NCI-H187 treated with DMSO at 0.1 percent for 48 hours (cell line): ENCODE data around the gene TEX10.
"Not testable (repeated sequence)": the region's sequence is repeated elsewhere in the genome, so short reads cannot be mapped to it uniquely, and the experiment has no call there.

Experiments
- DNase-seq: peaks from one replicate; lab custom pipeline; 2025; lab: John Stamatoyannopoulos, UW

TEX10 gene

DNA sequence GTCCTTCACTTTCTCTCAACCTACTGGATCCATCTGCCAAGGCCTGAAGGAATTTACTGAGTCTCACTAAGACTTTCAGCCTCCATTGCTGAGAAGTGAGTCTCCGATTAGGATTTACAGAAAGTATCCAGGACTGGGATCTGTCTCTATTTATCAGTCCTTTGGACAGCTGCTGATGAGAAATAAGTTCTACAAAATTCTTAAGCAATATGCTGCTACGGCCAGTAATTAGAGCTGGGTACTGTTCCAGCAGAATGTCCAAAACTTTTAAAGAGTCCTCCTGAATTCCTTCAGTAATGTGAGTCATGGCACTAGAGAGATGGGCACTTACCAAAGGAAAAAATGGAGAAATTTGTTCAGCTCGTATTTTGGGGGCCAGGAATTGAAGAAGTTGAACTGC is 5.9 kb downstream of the TEX10 start:
- no peak for DNase-seq

DNA sequence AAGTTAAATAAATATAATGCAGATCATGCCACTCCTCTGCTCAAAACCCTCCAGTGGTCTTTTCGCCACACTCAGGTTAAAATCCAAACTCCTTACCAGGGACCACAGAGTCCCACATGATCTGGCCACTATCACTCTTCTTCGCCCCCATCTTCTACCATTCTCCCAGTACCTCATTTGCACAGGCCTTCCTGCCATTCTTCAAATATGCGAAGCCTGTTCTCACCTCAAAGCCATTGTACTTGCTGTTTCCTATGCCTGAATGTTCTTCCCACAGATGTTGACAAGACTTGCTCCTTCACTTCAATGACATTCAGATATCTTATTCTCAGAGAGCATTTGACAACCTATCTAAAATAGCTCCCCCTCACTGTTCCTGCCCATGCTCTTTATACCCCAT is 10.9 kb downstream of the TEX10 start:
- no peak for DNase-seq

DNA sequence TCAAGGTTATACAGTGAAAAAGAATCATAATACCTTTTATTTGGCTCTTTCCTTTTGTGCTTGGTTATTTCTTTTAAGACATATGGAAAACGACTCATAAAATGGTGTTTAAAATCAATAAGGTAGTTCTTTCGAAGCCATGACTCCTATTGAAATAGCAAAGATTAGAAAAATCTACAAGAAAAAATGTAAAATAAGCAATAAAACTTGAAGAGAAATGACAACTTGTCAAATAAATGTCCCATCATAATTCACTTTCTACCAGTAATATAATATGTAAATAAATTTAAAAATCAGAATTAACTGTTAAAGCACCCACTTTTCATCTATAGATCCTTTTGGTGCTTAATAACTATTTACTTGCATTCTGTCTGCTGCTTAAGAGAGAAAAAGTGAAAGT is 12.5 kb downstream of the TEX10 start:
- DNase-seq = no peak

DNA sequence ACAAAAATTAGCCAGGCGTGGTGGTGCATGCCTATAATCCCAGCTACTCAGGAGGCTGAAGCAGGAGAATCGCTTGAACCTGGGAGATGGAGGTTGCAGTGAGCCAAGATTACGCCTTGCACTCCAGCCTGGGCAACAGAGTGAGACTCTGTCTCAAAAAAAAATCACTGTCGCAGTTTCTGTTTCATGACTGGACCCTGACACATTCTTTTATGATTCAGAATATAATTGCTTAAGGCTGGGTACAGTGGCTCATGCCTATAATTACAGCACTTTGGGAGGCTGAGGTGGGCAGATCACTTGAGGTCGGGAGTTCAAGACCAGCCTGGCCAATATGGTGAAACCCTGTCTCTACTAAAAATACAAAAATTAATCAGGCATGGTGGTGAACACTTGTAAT is 14.0 kb downstream of the TEX10 start:
- DNase-seq = not testable (repeated sequence)

DNA sequence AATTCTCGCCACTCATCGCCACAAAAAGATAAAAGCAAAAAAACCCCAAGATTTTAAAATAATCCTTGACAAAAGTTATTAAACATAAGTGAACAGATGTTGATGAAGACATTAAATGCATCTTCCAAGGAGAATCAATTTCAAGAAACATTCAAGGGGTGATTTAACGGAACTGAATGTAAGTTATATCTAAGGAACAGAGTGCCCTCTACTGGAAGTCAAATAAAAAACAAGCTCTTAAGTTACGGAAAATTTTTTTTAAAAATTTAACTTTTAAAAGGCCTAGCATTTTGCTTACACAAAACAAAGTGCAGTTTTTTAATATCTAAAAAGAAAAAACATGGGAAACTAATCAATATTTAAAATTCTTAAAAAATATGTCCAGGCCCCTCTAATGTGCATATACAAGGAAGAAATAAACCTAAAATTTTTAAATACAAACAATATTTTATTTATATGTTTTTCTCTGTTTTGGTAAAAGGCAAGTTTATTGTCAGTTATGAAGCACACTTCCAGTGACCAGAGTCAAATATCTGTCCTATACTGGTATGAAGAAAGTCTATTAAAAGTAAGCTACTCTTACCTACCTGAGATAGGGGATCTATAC is 28.0 kb downstream of the TEX10 start:
- DNase-seq = no peak

DNA sequence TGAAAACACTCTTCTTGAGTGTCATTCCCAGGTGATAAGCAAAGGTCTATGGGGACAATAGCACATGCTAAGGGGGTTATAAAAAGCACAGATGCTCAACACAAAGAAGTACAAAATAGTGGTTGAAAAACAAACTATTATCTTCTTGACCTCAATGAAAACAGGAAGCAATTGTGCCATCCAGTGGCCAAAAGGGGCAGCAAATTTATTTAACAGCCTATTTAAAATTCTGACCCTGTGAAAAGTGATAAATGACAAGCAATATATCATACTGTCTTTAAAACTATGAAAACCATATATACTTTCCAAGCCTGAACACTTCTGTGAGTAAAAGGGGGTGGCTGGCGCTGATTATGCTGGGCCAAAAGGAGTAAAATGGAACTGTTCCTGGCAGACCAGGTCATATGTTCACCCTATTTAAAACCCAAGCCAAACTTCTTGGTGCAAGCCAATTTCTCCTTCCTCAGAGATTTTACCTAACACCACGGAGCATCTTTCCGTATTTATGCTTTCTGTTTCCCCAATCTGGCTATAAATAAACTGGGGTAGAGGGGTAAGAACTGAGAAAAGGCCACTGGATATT is 29.7 kb downstream of the TEX10 start:
- no peak for DNase-seq

DNA sequence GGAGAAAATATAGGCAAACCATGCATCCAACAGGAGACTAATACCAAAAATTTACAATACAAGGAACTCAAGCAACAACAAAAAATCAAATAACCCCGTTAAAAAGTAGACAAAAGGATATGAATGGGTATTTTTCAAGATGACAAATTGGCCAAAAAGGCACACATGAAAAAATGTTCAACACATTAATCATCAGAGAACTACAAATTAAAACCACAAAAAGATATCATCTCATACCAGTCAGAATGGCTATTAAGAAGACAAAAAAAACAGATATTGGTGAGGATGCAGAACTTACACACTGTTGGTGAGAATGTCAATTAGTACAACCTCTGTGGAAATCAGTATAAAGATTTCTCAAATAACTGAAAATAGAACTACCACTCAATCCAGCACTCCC is 35.0 kb downstream of the TEX10 start:
- no peak for DNase-seq

DNA sequence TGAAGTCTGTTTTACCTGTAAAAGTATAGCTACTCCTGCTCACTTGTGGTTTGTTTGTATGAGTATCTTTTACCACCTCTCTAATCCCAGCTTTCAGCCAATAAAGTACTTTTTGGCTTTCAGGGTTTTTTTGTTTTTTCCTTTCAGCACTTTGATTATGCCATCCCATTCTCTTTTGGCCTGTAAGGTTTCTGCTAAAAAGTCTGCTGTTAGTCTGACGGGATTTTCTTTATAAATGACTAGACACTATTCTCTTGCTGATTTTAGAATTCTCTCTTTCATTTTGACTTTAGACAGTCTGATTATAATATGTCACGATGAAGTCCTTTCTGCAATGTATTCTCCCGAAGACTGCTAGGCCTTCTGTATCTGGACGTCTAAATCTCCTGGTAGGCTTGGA is 37.2 kb downstream of the TEX10 start:
- DNase-seq = no peak

DNA sequence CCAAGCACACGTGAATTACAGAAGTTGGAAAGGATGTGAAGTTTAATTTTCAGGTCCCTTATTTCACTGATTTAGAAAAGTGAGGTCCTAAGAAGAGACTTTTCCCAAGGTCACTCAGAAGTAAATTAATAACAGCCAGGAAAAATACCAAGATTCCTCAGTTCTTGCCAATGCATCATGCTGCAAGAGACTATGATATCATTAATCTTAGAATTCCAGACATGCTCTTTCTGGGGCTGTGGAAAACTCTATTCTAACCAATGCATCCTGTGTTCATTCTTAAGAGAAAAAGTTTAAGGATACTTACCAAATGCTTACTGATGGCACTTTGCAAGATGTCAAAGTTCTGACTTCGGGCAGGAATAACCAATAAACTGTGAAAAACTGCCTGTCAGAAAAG is 42.8 kb downstream of the TEX10 start:
- no peak for DNase-seq

DNA sequence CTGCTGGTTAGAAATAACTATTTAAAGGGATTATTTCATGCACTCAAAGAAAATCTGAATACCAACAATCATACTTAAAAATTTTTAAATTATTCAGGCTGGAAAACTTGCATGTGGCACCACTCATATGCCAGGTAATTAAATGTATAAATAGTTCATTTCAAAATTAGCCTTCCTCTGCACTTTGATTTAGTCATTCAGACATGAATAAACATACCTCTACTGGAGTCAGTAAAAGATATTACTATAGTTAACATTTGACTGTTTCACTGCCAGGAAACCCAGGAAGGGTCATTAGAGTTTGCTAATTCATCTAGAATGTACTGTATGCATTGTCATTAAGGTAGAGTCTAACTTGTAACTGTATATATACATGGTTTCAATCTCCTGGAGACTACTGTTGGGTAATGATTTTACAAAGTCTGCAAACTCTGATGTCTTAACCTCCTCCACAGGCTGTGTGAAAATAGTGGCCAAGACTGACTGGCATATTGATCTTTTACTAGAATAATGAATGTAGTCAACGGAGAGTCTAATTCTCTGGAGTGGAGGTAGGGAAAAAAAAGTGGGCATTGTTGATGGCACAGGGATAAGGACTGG is 43.7 kb downstream of the TEX10 start:
- DNase-seq = no peak

DNA sequence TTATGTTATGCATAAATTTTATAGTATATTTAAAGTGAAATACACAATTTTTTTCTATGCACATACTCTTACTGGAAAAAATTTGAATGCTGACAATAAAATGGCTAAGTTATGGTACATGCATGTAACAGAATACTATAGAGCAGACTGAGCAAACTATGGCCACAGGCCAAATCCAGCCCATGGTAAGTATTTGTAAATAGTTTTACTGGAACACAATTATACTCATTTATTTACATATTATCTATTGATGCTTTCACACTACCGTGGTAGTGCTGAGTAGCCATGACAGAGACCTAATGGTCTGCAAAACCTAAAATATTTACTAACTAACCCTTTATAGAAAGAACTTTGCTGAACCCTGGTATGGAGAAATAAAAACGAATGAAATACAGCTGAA is 45.7 kb downstream of the TEX10 start:
- no peak for DNase-seq

DNA sequence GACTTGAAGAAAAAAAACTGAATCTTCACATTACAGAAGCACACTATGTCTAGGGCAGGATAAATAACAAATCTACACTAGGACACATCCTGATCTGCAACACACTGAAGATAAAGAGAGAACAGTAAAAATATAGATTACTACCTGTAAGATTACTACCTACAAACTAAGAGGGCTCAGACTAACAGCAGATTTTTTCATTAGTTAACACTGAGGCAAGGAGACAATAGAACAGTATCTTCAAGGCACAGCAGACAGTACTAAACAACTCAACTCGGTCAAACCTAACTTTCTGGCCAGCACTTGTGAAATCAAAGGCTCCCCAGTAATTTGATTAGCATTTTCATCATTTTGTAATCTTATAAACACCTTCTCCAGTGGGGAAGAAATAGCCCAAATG is 46.5 kb downstream of the TEX10 start:
- DNase-seq = no peak

DNA sequence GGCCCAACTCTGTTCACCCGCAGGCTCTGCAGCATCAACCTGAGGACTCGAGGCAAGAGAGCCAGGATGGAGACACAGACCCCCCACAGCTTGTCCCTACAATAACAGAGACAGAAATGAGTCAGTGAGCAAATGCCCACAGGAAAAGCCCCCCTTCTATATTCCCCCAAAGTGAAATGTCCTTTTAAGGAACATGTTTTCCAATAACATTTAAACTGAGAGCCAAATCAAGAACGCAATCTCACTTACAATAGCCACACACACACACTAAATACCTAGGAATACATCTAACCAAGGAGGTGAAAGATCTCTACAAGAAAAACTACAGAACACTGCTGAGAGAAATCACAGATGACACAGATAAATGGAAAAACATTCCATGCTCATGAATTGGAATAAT is 49.0 kb downstream of the TEX10 start:
- no peak for DNase-seq

DNA sequence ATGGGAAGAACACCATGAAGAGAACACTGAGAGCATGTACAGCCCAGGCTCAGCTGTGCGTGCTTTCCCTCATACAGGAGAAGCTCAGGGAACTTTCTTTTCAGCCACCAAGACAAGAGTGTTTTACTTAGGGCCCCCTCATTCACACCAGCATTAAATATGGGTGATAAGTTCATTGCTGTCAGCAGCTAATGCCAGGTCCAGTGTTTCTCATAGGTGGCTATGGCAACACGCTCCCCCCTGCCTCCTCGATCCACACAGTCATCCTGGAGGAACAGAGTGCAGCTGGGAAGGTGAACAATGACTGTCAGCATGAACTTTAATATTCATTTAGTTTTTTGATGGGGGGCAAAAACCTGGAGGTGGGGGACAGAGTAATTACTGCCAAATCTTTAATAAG is 54.4 kb downstream of the TEX10 start:
- DNase-seq = no peak

DNA sequence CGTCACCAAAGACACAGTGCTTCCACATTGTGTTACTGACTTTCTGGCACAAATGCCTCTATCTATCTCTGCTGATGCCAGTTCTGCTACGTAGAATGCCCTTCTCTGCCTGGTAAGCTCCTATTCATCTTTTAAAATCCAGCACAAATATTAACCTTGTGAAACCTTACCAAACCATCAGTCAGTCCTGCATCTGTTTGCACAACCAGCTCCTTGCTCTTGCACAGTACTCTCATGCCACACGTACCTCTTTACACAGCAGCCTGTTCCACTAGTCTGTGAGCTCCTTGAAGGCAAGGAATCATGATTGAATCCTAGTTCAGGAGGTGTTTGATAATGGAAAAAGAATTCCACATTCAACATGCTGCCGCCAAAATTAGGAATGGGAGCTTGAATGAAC is 56.3 kb downstream of the TEX10 start:
- no peak for DNase-seq

DNA sequence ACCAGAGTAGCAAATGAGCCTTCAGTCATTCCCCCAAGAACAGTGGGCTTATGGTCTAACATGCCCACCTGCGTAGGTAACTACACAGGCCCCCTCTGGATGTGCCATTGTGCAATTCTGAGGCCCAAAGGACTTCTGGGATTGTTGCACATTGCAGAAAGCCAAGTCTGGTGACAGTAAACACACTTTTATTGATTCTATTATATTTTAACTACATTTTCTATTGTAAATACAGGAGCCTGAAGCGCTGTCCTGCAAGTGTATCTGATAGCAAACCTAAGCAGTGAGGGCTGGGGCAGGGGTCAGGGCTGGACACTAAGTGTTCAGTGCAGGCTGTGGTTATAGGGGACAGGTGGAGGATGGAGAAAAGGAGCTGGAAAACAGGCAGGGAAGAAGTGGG is 57.5 kb downstream of the TEX10 start:
- no peak for DNase-seq

DNA sequence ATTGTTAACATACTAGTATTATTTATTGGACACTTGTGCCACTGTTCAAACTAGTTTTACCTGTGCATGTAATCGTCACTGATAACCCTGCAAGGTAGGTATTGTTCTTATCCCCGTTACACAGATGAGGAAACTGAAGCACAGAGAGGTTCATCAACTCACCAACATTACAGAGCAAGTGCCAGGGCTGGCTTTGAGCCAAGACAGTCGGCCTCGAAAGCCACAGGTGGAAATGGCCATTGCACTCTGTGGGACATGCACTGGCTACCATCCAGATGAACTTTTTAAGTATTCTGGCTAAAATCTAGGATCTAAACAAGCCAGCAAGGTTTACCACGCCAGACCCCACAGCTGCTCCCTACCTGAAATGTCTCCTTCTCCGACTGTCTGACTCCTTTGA is 57.9 kb downstream of the TEX10 start:
- DNase-seq = no peak

DNA sequence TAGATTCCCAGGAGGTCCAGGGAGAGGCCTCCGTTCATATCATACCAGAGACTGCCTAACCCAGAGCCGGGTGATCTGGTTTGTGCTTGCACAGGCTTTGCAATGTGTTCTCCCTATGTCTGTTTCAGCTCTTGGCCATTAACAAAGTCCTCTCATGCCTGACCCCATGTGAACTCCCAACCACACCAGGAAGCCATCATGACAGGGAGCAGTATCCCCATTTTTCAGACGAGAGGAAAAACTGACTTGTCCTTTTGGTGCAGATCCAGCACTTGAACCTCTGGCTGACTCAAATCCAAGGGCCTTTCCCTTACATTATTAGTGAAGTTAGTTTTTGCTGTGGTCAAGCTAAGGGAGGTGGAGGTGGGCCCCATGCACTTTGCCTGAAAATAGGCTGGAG is 58.4 kb downstream of the TEX10 start:
- DNase-seq = no peak

DNA sequence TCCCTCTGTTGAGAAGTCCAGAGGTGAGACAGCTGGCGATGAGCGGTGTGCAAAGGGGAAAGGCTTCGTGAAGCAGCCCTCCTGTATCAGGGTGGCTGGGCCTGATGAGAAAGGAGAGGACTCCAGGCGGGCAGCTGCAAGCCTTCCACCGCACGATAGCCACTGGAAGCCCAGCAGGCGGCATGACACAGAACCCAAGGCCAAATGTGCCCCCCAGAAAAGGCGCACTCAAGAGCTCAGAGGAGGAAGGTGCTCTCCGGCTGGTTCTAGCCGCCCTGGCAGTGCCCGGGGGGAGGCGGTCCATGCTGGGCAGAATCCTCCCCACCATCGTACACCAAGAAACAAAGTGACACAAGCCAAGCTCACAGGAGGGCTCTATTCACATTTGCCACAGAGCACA is 60.3 kb downstream of the TEX10 start:
- no peak for DNase-seq

DNA sequence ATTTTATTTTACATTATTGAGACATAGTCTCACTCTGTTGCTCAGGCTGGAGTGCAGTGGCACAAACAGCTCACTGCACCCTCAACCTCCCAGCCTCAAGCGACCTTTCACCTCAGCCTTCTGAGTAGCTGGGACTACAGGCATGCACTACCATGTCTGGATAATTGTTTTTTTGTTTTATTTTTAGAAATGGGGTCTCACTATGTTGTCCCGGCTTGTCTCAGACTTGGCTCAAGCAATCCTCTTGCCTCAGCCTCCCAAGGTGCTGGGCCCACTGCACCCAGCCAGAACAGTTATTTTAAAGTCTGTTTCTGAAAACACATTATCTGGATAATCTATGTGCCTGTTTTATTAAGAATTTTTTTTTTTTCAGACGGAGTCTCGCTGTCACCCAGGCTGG is 62.0 kb downstream of the TEX10 start:
- no peak for DNase-seq

DNA sequence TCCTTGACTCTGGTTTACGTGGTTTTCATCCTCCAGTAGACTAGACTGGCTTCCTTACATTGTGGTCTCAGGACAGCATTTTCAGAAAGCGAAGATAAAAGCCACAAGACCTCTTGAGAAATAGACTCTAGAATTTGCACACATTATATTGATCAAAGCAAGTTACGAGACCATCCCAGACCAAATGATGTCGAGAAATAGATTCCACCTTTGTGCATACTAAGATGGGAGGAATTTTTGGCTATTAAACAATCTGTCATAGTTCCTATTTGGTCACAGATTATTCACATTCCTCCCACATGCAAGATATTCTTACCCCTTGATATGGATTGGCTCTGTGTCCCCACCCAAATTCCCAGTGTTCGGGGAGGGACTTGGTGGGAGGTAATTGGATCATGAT is 65.6 kb downstream of the TEX10 start:
- no peak for DNase-seq

DNA sequence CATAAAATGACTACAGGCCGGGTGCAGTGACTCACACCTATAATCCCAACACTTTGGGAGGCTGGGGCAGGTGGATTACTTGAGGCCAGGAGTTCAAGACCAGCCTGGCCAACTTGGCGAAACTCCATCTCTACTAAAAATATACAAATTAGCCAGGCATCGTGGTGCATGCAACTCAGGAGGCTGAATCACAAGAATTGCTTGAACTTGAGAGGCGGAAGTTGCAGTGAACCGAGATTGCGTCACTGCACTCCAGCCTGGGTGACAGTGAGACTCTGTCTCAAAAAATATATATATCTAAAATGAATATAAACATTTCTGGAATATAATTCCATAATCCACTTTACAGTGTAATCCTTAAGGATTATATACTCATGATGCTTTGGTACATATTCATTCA is 66.5 kb downstream of the TEX10 start:
- no peak for DNase-seq

DNA sequence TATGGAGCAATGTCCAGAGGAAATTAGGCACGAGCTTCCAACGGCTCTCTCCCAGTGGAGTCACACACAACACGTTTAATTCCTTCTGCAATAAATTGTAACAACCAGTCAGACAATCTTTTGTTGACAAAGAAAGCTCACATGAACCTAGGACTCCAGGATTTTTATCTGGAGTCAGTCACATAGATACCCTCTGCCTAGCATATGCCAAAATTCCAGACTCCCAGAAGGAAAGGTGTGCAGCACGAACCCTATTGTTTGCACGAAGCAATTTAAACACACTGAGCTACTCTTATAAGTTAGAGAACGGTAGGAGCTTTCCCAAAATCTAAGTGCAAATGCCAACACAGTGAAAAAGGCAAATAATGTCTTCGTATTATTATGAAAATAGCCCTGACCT is 67.1 kb downstream of the TEX10 start:
- DNase-seq = no peak

DNA sequence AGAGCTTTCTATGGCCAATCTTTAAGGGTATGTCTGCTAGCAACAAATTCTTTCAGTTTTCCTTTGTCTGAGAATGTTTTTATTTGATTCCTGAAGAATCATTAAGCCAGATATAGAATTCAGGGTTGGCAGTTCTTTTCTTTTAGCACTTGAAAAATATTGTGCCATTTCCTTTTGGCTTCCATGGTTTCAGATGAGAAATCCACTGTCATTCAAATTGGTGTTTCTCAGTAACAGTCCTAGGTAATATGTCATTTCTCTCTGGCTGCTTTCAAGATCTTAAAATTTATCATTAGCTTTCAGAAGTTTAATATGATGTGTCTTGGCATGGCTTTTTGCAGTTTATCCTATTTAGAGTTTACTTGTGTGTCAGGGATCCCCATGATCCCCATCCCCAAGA is 67.7 kb downstream of the TEX10 start:
- DNase-seq = no peak
